ENCODE measurements around the gene UCP2.
A peak's percentile ranks its signal among the peaks of the same experiment; 100 is the strongest.

The UCP2 gene

DNA sequence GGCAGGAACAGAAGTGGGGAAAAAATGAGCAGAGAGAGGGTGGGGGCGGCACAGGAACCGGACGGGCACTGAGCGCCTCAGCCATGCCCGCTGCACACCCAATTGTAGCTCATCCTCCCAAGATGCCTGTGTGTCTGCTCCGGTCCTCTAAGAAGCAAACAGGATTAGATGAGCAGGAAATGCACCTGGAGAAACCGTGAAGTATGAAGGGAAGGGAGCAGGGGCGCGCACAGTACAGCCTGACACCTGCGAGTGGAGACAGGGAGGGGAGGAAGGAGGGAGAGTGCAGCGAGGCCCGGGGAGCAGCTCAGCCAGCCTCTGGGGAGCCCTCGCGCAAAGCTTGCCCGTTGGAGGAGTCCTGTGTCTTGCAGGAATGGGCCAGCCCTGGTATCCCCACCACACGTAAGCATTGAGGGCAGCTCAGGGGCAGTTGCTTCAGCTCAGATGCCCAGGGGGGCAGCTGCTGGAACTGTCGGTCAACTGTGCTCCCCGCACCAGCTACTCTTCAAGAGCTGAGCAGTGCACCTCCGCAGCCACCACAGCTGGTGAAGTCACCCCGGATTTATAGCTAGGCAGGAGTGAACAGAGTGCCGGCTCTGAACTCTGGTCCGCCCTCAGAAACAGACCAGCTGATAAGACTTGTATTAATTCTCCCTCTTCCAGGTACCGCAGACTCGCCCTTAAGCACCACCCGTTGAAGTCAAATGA, 24.8 kb downstream of the UCP2 start:
- no peaks in the 10 kb centered on the region for H3K36me3 ChIP-seq (ENCODE audit: control insufficient read depth, low read length)
- H3K79me2 ChIP-seq (ENCODE audit: control insufficient read depth, low read length) = no peaks in the 10 kb centered on the region
- TF ChIP-seq CTCF (IDR thresholded peaks at IDR 0.05; ENCODE audit: low read depth, low read length, poor library complexity, severe bottlenecking) = no peak
- TF ChIP-seq EZH2phosphoT487 (IDR thresholded peaks at IDR 0.05; ENCODE audit: borderline replicate concordance, low read length) = no peak
- no peaks in the 10 kb centered on the region for H4K20me1 ChIP-seq (ENCODE audit: control insufficient read depth, insufficient read depth, low read depth, low read length)
- H3F3A ChIP-seq (ENCODE audit: control insufficient read depth, insufficient read depth) = no peaks in the 10 kb centered on the region
- no peak overlapping the region for H3K27ac ChIP-seq (ENCODE audit: low read depth, low read length)
- 0 out of 2 replicates have a peak, but pooled peaks cover 6% of the 10 kb centered on the region for H3K4me1 ChIP-seq (ENCODE audit: control insufficient read depth, low read length)
- H3K4me3 ChIP-seq (ENCODE audit: low read length) = no peak overlapping the region
- 0 out of 2 replicates have a peak overlapping the region, but pooled peaks have one; percentile 8 for H3K4me2 ChIP-seq (ENCODE audit: low read length)
- H3K9me2 ChIP-seq (replicated peaks; ENCODE audit: control insufficient read depth, low read length) = no peaks in the 10 kb centered on the region
- H3K27me3 ChIP-seq (ENCODE audit: control insufficient read depth, low read length) = peaks cover 14% of the 10 kb centered on the region; the same call in 1 of the 2 replicates
- no peaks in the 10 kb centered on the region for H3K9me3 ChIP-seq (ENCODE audit: control insufficient read depth, insufficient read depth, low read length)

GRCh38 chr11:73956876-73957653, 25.6 kb downstream of the UCP2 start:
- peaks cover 14% of the 10 kb centered on the region; the same call in 1 of the 2 replicates for H3K27me3 ChIP-seq (ENCODE audit: control insufficient read depth, low read length)
- H3K4me2 ChIP-seq (ENCODE audit: low read length) = 0 out of 2 replicates have a peak overlapping the region, but pooled peaks have one; percentile 8

GRCh38 chr11:73951797-73952196, 30.8 kb downstream of the UCP2 start:
- TF ChIP-seq EZH2phosphoT487 (IDR thresholded peaks at IDR 0.05; ENCODE audit: borderline replicate concordance, low read length) (no peak), CTCF (IDR thresholded peaks at IDR 0.05; ENCODE audit: low read depth, low read length, poor library complexity, severe bottlenecking) (no peak)
- Histone ChIP-seq H3K4me1 (ENCODE audit: control insufficient read depth, low read length) (no peaks in the 10 kb centered on the region), H3K4me3 (ENCODE audit: low read length) (no peak overlapping the region)

More at GRCh38 chr11:73956876-73957653, 25.6 kb downstream of the UCP2 start:
- Histone ChIP-seq H3K79me2 (ENCODE audit: control insufficient read depth, low read length) (no peaks in the 10 kb centered on the region), H3K36me3 (ENCODE audit: control insufficient read depth, low read length) (no peaks in the 10 kb centered on the region), H3K9me2 (replicated peaks; ENCODE audit: control insufficient read depth, low read length) (no peaks in the 10 kb centered on the region), H3K4me1 (ENCODE audit: control insufficient read depth, low read length) (0 out of 2 replicates have a peak, but pooled peaks cover 6% of the 10 kb centered on the region), H3F3A (ENCODE audit: control insufficient read depth, insufficient read depth) (no peaks in the 10 kb centered on the region), H3K9me3 (ENCODE audit: control insufficient read depth, insufficient read depth, low read length) (no peaks in the 10 kb centered on the region), H4K20me1 (ENCODE audit: control insufficient read depth, insufficient read depth, low read depth, low read length) (no peaks in the 10 kb centered on the region), H3K4me3 (ENCODE audit: low read length) (no peak overlapping the region), H3K27ac (ENCODE audit: low read depth, low read length) (no peak overlapping the region)
- TF ChIP-seq EZH2phosphoT487 (IDR thresholded peaks at IDR 0.05; ENCODE audit: borderline replicate concordance, low read length) (no peak), CTCF (IDR thresholded peaks at IDR 0.05; ENCODE audit: low read depth, low read length, poor library complexity, severe bottlenecking) (no peak)

More at GRCh38 chr11:73951797-73952196, 30.8 kb downstream of the UCP2 start:
- H3K9me2 ChIP-seq (replicated peaks; ENCODE audit: control insufficient read depth, low read length) = no peaks in the 10 kb centered on the region
- no peaks in the 10 kb centered on the region for H3K79me2 ChIP-seq (ENCODE audit: control insufficient read depth, low read length)
- no peak overlapping the region for H3K27ac ChIP-seq (ENCODE audit: low read depth, low read length)
- no peaks in the 10 kb centered on the region for H3K9me3 ChIP-seq (ENCODE audit: control insufficient read depth, insufficient read depth, low read length)
- H3K36me3 ChIP-seq (ENCODE audit: control insufficient read depth, low read length) = no peaks in the 10 kb centered on the region
- H4K20me1 ChIP-seq (ENCODE audit: control insufficient read depth, insufficient read depth, low read depth, low read length) = no peaks in the 10 kb centered on the region
- no peak overlapping the region for H3K4me2 ChIP-seq (ENCODE audit: low read length)
- H3F3A ChIP-seq (ENCODE audit: control insufficient read depth, insufficient read depth) = no peaks in the 10 kb centered on the region
- H3K27me3 ChIP-seq (ENCODE audit: control insufficient read depth, low read length) = peaks cover 3% of the 10 kb centered on the region; the same call in 1 of the 2 replicates

All from DOHH2 (cell line).